ENCODE results near the gene TMEM130.

The TMEM130 gene

GRCh38 chr7:98831641-98832221 is 38.1 kb downstream of the TMEM130 start:
- TF ChIP-seq CTCF (IDR thresholded peaks at IDR 0.05; ENCODE audit: low read depth, low read length): peak; percentile 69
- no peak overlapping the region for H3K4me3 ChIP-seq (ENCODE audit: low read depth, low read length)

GRCh38 chr7:98830972-98831548 is 38.8 kb downstream of the TMEM130 start:
- no peak for TF ChIP-seq CTCF (IDR thresholded peaks at IDR 0.05; ENCODE audit: low read depth, low read length)
- H3K4me3 ChIP-seq (ENCODE audit: low read depth, low read length): no peak overlapping the region

- H3K4me3 ChIP-seq (ENCODE audit: low read depth, low read length): no peak overlapping the region
- no peak for TF ChIP-seq CTCF (IDR thresholded peaks at IDR 0.05; ENCODE audit: low read depth, low read length)
These were observed 41.4 kb downstream of the TMEM130 start for GRCh38 chr7:98828368-98828767.

- no peak overlapping the region for H3K4me3 ChIP-seq (ENCODE audit: low read depth, low read length)
- TF ChIP-seq CTCF (IDR thresholded peaks at IDR 0.05; ENCODE audit: low read depth, low read length): no peak
These were observed 42.6 kb downstream of the TMEM130 start for GRCh38 chr7:98827258-98827657.

- H3K4me3 ChIP-seq (ENCODE audit: low read depth, low read length): no peak overlapping the region
- TF ChIP-seq CTCF (IDR thresholded peaks at IDR 0.05; ENCODE audit: low read depth, low read length): no peak
These were observed 43.0 kb downstream of the TMEM130 start for GRCh38 chr7:98826811-98827231.

- TF ChIP-seq CTCF (IDR thresholded peaks at IDR 0.05; ENCODE audit: low read depth, low read length): no peak
- H3K4me3 ChIP-seq (ENCODE audit: low read depth, low read length): no peak overlapping the region
These were observed 43.4 kb downstream of the TMEM130 start for GRCh38 chr7:98826387-98826786.

GRCh38 chr7:98823226-98823625 is 46.6 kb downstream of the TMEM130 start:
- H3K4me3 ChIP-seq (ENCODE audit: low read depth, low read length): no peak overlapping the region
- no peak for TF ChIP-seq CTCF (IDR thresholded peaks at IDR 0.05; ENCODE audit: low read depth, low read length)
